HG02840 (cell line): ENCODE data around the gene AFAP1.

ENCODE experiments used
- ATAC-seq: cut with Tn5 transposase; IDR thresholded peaks from one replicate; pipeline ENCODE4 v1.9.1; 2021; ENCODE audit warnings: mild to moderate bottlenecking, moderate library complexity, moderate number of reproducible peaks; ENCODE audit not compliant: unreplicated experiment, low FRiP score

AFAP1 gene

DNA sequence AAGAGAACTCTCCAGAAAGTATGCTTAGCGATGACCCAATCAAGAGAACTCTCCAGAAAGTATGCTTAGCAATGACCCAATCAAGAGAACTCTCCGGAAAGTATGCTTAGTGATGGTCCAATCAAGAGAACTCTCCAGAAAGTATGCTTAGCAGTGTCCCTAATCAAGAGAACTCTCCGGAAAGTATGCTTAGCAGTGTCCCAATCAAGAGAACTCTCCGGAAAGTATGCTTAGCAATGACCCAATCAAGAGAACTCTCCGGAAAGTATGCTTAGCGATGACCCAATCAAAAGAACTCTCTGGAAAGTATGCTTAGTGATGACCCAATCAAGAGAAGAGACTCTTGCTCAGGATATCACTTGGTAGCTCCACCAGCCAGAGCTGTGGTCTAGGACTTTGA, 92.5 kb downstream of the AFAP1 start:
- ATAC-seq: no peak

DNA sequence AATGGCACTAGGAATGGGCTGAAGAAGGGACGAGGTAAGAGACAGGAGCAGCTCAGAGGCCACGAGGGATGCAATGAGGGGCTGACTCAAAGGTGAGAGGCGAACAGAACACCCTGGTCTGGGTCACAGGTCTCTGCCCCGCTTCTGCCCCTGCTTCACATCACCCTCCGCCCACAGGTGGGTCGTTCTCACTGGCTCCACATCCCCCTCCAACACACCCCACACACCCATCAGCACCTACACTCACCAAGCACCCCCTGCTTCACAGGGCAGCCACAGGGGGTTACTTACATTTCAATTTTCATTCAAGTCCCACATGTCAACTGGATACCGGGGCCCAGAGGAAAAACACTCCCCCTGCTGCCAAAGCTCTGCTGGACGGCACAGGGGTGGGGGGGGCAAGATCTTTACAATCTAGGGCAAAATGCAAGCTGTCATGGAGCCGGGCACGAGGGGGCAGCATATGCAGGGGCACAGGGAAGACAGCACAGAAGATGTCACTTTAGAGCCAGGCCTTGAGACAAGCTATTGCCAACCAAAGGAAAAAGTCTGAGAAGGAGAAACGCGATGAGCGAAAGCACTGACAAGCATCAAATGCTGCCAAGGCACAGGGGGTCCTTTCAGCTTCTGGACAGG, 94.0 kb downstream of the AFAP1 start:
- no peak for ATAC-seq

DNA sequence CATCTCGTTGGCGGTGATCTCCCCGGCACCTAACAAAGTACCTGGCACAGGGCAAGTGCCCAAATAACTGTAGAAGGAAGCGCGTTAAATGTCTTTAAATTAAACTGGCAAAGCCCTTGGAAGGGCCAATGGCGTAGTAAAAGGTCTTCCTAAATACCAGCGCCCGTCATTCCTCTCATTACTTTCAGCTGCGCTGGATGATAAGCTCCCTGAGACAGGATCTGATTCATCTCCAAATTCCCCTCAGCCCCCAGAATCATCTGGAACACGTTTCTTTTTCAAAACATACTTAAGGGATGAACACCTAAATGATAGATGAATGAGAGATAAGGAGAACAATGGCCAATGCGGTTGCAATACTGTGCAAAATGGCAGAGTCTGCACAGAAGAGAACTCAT, 95.1 kb downstream of the AFAP1 start:
- no peak for ATAC-seq

DNA sequence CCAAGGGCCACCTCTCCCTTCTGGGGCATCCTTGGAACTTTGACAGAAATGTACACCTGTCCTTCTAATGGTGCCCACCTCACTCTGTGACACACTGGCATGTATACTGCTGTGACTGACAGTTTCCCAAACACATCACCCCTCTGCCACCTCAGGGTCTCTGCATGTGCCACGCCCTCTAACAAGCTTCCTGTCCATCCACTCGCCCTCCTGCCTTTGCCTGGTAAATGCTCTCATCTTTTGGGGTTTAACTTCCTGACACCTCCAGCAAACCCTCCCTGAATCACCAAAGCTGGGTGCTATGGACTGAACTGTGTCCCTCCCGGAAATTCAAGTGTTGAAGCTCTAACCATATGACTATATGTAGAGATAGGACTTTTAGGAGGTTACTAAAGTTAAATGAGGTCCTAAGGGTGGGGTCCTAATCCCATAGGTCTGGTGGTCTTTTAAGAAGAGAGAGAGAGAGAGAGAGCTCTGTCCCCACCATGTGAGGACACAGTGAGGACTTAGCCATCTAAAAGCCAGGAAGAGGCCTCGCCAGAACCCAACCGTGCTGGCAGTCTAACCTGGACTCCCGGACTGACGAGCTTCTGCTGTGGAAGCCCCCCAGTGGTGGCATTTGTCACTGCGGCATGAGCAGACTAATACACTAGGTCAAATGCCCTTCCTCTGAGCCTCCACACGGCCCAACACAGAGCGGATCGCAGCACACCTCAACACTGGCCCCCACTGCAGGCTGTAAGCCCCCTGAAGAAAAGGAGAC, 95.6 kb downstream of the AFAP1 start:
- no peak for ATAC-seq

DNA sequence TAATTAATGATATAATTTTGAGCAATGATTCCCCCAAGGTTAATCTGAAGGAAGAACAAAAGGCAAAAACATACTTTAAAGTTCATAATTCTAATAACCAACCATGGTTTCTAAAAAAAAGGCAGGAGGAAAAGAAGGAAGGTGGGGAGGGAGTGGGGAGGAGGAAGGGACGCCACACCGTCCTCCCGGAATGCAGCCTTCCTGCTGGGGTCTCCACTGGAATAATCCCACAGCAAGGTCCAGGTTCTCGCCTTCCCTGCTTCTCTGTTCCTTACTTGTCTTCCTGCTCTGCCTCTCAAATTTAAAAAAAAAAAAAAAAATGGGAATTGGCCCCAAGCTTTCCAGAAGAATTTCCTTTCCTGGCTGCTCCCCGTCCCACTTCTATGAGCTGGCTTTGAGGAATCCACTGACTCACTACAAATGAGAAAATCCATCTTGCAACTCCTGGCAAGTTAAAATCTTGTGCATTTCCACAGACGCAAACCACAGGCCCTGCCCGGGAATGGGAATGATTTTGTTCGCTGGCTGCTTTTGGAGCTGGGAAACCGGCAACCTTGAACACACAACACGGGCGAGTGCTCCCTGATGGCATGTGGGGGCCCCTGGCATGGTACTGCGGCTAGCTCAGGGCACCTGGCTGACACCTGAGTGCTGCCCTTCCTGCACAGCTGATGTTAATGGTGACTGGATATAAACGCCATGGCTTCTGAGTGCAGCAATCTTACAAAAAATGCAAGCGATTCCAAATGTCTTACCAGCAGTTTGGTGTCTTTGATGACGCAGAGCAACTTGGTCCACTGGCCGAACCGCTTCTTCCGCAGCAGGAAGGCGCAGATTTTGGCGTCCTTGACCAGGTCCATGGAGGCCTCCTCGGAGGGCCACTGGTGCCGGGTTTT, 97.0 kb downstream of the AFAP1 start:
- no peak for ATAC-seq

DNA sequence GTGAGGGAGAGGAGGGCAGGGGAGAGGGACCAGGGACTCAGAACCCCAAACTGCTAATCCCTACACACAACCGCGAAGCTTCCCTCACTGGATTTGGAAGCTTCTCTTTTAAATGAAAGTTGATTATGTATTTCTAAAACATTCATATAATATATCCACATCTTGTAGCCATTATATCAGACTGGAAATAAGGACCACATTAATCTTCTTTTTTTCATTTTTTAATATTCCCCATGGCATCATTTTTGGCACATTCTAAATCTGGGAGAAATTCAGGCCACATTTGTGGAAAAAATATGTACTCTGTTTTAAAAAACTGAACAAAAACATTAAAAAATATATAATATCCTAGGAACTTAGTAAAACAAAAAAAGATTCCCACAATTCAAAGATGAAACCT, 97.8 kb downstream of the AFAP1 start:
- ATAC-seq: no peak

DNA sequence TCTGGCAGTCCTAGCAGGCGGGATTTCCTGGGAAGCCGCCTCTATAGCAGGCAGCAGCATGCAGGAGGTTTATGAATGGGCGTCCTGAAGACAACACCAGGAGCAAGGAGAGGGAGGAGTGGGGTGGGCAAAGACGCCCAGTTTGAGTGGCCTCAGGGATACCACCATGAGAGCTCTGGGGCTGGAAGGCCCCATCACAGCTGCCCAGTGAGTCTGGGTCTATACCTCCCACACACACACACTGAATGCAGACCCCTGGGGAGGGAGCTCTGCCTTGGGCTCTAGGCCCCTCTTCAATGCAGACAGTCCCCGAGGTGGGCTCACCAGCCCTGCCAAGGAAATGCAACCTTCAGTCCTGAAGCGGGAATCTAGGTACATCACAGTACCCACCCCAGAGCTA, 98.6 kb downstream of the AFAP1 start:
- no peak for ATAC-seq

DNA sequence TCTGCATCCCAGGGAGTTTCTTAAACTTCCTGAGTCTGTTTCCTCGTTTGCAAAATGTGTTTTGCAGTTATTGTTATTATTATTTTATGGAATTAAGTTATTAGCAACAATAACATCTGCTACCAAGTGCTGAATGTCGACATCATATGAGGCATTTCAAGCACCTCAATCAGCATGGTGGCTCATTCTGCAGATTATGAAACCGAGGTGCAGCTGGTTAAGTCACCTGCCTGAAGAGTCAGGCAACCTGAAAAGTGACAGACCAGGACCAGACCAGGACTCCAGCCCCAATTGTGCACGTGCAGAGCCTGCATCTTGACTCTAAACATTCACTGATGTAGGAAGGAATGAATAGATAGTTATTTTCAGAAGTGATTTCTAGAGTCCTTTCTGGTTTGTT, 99.8 kb downstream of the AFAP1 start:
- no peak for ATAC-seq

DNA sequence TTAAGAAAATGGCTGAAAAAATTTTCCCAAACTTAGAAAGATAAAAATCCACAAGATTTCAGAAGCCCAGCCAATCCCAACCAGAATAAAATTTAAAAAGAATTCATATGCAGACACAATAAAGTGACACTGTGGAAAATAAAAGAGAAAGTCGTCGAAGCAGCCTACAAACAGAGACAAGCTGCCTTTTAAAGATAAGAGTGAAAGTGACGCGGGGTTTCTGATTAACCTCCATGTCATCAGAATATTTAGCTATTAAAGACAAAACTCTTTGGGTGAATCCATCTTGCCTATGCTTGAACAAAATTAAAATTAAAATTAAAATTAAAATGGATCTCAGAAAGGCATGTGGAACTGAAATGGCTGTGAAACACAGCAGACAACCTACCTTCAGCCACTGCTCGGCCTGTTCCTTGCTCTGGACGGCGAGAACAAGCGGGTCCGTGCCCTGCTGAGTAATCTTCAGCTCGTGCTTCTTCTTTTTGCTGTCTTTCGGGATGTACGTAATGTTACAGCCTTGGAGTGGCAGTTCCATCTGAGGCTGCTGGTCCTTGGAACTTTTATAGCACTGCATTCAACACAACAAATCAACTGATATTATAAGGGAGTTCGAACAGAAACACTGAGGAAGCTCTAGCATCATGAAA, 101.4 kb downstream of the AFAP1 start:
- ATAC-seq: no peak

DNA sequence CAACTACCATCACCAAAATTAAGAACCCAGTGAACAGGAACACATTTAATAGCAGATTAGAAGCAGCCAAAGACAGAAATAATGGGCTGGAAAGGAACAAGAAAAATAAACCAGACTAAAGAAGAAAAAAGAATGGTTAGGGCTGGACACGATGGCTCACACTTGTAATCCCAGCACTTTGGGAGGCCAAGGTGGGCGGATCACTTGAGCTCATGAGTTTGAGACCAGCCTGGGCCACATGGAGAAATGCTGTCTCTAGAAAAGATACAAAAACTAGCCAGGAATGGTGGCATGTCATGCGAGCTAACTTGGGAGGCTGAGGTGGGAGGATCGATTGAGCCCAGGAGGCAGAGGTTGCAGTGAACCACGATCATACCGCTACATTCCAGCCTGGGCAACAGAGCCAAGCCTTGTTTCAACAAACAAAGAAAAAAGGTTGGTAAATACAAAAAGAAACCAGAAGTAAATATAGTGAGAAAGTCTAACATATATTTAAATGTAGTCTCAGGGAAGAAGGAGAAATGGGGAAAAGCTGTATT, 102.0 kb downstream of the AFAP1 start:
- ATAC-seq: no peak

DNA sequence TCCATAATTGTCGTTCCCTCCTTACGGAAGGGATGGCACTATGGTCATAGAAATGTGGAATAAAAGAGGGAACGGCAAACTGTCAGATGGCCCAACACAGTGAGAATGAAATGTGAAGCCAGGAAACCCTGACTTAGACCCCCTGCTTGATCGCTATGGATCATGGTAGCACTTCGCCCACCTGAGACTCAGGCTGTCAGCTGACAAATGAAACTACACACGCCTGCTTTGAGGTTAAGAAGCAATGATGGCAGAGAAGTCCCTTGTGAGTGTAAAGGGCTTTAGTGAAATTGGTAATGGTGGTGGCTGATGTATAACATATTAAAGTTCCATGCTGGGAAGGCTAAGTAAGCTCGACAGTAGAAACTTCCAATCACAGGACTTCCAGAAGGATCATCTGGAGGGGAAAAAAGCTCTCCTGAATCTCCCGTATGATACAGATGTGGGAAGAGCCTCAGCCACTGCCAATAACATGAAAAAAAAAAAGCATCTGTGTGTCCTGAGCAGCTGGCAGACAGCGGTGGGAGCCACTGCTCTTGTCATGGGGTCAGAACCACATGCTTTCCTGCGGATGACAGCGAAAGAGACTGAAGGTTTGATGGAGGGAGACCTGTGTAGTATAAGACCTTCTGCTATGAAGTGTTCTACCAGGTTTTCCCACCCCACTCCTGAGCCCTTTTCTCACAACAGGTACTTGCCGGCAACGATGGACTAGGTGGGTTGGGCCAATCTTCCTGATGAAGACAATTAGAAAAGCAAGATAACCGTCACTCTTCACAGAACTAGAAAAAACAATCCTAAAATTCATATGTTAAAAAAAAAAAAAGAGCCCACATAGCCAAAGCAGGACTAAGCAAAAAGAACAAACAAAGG, 107.6 kb downstream of the AFAP1 start:
- ATAC-seq: no peak

DNA sequence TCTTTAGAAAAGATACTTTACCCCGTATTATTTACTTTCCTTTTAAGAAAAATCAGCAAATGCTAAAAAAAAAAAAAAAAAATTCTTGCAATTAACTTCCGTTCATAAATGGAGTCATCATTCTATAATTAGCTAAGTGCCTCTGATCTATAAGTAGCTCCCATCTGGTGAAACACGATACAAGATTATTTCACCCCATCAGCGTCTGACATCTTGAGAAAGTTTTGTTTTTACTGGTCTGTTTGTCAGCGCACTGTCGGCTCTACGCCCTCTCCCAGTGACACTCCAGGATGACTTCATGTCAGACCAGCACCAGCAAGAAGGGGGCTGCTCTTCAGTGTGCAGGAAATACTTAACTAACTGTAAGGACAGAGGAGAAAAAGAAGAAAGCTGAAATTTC, 108.3 kb downstream of the AFAP1 start:
- ATAC-seq: no peak

DNA sequence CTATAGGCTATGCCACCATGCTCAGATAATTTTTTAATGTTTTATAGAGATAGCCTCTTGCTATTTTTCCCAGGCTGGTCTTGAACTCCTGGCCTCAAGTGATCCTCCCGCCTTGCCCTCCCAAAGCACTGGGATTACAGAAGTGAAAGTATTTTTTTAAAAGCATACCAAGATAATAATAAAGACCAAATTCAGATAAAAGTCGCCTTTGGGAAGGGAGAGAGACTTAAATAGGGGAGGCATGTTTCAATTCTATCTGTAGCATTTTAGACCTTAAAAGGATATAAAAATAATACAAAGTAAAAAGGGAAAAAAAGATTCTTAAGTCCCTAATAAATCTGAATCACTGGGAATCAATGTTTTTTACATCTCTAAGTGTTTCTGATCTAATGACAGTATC, 108.9 kb downstream of the AFAP1 start:
- no peak for ATAC-seq

DNA sequence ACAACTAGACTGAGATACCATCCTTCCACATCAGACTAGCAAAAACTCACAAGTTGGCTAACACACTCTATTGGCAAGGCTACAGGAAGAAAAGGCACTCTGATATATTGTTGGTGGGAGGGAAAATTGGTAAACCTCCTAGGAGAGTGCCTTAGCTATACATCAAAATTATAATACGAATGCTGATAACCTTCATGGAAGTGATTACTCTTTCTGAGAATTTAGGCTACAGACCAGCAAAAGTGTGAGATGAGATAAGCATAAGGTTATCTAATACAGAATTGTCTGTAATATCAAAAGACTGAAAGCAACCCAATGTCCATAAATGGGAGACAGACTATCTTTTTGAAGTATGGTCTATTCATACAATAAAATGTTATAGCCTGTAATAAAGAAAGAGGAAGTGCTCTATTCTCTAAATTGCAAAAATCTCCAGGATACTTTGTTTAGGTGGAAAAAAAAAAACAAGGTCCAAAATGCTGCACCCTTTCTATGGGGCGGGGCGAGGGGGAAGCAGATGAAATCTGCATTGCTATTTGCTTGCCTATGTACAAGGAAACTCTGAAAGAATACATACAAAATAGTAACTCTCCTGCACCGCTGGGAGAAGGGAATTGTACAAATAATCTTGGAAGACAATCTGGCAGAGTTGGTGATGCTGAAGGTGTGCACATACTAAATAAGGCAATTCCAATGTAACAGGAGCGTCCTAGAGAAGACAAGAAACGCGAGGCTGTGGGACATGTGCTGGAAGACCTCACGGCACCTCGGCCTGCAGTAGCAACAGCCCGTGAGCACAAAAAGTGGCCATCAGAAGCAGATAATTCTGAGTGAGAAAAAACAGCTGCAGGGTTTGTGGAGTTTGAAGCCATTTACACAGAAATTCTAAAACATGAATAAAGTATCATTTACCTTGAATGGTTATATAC, 109.7 kb downstream of the AFAP1 start:
- ATAC-seq: no peak

DNA sequence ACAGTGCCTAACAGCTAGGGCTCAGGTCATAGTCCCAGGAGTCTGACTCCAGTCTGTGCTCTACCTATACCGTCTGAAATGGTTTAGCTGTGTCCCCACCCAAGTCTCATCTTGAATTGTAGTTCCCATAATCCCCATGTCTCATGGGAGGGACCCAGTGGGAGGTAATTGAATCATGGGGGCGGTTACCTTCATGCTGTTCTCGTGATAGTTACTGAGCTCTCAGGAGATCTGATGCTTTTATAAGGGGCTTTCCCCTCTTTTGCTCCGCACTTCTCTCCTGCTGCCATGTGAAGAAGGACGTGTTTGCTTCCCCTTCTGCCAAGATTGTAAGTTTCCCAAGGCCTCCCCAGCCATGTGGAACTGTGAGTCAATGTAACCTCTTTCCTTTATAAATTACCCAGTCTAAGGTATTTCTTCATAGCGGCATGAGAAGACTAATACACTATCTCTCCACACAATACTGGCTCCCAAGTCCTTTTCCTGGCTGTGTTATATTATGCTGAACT, 110.8 kb downstream of the AFAP1 start:
- ATAC-seq: no peak

DNA sequence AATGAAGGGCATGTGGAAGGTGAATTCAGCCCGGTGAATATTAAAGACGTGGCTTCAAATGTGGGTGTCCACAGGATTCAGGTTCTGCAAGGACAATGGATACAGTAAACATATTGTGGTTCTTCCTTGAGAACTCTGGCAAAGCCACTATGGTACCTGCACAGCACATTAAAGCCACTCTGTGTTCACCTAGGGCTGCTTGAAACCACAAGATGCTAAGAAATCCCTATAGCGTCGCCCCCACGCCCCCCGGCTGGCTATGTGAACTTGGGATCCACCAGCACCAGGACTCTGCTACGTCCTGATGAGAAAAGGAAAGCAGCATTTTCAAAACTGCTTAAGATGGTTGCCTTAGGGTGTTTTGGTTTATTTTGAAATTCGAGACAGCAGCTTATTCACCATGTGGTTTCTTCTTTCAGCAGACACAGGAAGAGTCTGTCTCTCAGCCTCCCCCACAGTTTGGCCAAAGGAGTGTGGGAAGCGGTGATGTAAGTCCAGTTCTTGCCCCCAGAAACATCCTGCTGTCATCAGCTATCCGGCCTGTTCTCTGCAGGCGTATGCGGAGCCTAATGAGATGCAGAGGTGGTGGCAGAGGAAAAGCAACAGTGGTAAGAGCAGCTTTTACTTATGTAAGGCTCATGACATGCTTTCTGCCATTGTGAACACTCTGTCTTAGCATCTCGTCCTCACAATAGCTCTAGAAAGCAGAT, 111.5 kb downstream of the AFAP1 start:
- no peak for ATAC-seq

DNA sequence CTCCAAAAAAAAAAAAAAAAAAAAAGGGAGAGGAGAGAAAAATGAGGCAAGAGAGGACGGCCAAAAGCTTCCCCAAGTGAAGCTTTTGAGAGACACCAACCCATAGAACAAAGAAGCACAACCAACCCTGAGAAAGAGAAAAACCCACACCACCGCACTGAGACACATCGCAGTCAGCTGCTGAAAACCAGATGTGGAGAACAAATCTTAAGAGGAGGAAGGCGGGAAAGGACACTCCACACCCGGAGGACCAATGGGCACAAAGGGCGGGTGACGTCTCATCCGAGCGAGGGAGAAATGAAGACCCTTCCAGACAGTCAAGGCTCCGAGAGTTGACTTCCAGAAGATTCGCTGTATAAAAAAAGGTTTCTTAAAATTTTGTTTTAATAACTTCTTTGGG, 112.1 kb downstream of the AFAP1 start:
- ATAC-seq: no peak

DNA sequence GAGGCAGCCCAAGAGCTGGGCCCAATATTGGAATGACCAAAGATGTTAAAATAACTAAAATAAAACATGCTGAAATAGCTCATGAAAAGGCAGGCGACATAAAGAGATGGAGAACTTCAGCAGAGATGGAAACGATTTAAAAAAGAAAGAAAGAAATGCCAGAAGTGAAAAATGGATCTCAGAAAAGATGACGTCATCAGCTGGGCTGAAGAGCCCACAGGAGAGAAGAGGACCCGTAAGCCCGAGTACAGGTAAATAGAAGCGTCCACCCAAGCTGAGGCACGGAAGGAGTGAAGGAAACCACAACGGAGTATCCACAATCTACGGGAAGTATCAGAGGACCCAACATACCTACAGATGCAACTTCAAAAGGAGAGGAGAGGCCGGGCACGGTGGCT, 112.8 kb downstream of the AFAP1 start:
- no peak for ATAC-seq
